SH-SY5Y (cell line): ENCODE measurements around the gene AAGAB.
A peak's percentile ranks its signal among the peaks of the same experiment; 100 is the strongest.

Source experiments
- GATA2 ChIP-seq: IDR thresholded peaks from 2 replicates; pipeline ENCODE4 v1.6.1; 2011; ENCODE audit warnings: mild to moderate bottlenecking, low read depth, low read length
- GATA3 ChIP-seq: IDR thresholded peaks from 2 replicates; pipeline ENCODE4 v1.6.1; 2011; ENCODE audit warnings: low read depth, mild to moderate bottlenecking, low read length, moderate library complexity

Gene AAGAB

GRCh38 chr15:67254238-67255175, at the start of gene AAGAB, which contains the start of gene IQCH:
TSS of gene AAGAB (minus strand) at chr15:67254661. CDS start at chr15:67254631, 30 bp downstream.
TSS of gene IQCH (plus strand) at chr15:67254786. CDS start at chr15:67254897, 111 bp downstream.
- peak; percentile 47 for TF ChIP-seq GATA3
- TF ChIP-seq GATA2 = peak; percentile 91

GRCh38 chr15:67303490-67304363, 49.3 kb upstream of the AAGAB start:
- TF ChIP-seq GATA2 (no peak), GATA3 (no peak)

GRCh38 chr15:67300266-67301025, 46.0 kb upstream of the AAGAB start:
- TF ChIP-seq GATA2 (no peak), GATA3 (no peak)

- no peak for TF ChIP-seq GATA3
- no peak for TF ChIP-seq GATA2
Observed at GRCh38 chr15:67296684-67297083, 42.2 kb upstream of the AAGAB start.

GRCh38 chr15:67296188-67296587, 41.7 kb upstream of the AAGAB start:
- TF ChIP-seq GATA2 (no peak), GATA3 (no peak)

- TF ChIP-seq GATA2 = no peak
- no peak for TF ChIP-seq GATA3
Observed at GRCh38 chr15:67290319-67290718, 35.9 kb upstream of the AAGAB start.

GRCh38 chr15:67281714-67282113, 27.3 kb upstream of the AAGAB start:
- no peak for TF ChIP-seq GATA3
- TF ChIP-seq GATA2 = no peak

- TF ChIP-seq GATA2 = no peak
- no peak for TF ChIP-seq GATA3
Observed at GRCh38 chr15:67280217-67280616, 25.8 kb upstream of the AAGAB start.

GRCh38 chr15:67276666-67277065, 22.2 kb upstream of the AAGAB start:
- TF ChIP-seq GATA3 (no peak), GATA2 (no peak)

GRCh38 chr15:67274236-67274635, 19.8 kb upstream of the AAGAB start:
- TF ChIP-seq GATA2 (no peak), GATA3 (no peak)

- TF ChIP-seq GATA2 = peak; percentile 77; the same call in 1 of the 2 replicates
- peak; percentile 82 for TF ChIP-seq GATA3
Observed at GRCh38 chr15:67267951-67268941, 13.8 kb upstream of the AAGAB start.

GRCh38 chr15:67267440-67267839, 13.0 kb upstream of the AAGAB start:
- TF ChIP-seq GATA2 = no peak
- no peak for TF ChIP-seq GATA3

- TF ChIP-seq GATA3 (no peak), GATA2 (no peak)
Observed at GRCh38 chr15:67266870-67267269, 12.4 kb upstream of the AAGAB start.
